NCI-H345 (cell line): ENCODE data around the gene REEP6.
"Not testable (repeated sequence)": the region's sequence is repeated elsewhere in the genome, so short reads cannot be mapped to it uniquely, and the experiment has no call there.

Experiments
- DNase-seq: peaks from one replicate; lab custom pipeline; 2025; lab: John Stamatoyannopoulos, UW

The REEP6 gene

GRCh38 chr19:1524287-1524971 is 33.4 kb downstream of the REEP6 start:
- no peak for DNase-seq

- no peak for DNase-seq
These were observed 34.0 kb downstream of the REEP6 start for GRCh38 chr19:1524972-1525325.

GRCh38 chr19:1525343-1525742 is 34.4 kb downstream of the REEP6 start:
- no peak for DNase-seq

- DNase-seq: no peak
These were observed 35.2 kb downstream of the REEP6 start for GRCh38 chr19:1526066-1526778.

DNA sequence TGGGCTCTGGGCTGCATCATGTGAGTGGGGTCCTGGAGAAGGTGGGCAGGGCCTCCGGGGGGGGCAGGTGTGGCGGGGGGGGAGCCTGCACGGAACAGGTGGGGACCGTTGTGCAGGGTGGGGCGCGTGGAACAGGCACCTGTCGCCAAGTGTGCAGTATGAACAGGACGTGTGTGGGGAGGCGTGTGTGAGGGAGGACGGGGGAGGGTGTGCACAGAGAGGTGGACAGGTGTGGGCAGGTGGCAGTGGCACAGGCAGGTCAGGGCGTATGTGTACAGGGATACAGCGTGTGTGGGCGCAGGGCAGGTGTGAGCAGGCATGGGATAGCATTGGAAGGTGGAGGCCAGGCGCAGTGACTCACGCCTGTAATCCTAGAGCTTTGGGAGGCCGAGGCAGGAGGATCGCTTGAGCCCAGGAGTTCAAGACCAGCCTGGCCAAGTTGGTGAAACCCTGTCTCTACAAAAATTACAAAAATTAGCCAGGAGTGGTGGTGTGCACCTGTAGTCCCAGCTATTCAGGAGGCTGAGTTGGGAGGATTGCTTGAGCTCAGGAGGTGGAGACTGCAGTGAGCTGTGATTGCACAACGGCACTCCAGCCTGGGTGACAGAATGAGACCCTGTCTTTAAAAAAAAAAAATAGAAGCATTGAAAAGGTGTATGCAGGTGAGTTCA is 36.1 kb downstream of the REEP6 start:
- DNase-seq: no peak

GRCh38 chr19:1527650-1528309 is 36.8 kb downstream of the REEP6 start:
- DNase-seq: no peak

DNA sequence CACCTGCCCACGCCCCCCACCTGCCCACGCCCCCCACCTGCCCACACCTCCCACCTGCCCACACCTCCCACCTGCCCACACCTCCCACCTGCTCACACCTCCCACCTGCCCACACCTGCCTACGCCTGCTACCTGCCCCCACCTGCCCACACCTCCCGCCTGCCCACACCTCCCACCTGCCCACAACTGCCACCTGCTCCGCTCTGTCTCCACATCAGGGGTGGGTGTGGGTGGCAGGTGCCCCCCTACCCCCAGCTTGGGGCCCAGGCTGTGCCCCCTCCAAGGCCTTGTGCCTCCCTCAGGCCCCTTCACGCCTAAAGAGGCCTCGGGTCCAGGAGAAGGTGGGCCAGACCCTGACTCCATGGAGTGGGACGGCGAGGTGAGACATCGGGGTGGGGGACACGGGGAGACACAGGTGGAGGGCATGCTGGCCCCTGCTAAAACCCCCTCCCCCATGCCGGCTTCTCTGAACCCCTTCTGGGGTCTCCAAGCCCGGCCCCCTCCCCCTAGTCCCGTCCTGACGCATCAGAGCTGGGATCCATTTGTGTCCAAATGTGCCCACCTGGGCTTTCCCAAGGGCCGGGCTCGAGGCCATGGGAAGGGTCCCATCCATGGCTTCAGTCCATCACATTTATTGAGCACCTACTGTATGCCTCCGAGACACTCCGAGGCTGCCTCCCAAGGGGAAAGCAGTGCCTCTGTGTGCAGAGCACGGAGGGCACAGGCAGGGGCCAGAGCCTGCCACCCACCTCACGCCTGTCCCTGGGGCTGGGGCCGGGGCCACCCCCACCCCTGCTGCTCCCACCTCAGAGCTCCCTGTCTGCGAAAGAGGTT is 37.8 kb downstream of the REEP6 start:
- DNase-seq: no peak

GRCh38 chr19:1529430-1529816 is 38.4 kb downstream of the REEP6 start:
- DNase-seq: no peak

DNA sequence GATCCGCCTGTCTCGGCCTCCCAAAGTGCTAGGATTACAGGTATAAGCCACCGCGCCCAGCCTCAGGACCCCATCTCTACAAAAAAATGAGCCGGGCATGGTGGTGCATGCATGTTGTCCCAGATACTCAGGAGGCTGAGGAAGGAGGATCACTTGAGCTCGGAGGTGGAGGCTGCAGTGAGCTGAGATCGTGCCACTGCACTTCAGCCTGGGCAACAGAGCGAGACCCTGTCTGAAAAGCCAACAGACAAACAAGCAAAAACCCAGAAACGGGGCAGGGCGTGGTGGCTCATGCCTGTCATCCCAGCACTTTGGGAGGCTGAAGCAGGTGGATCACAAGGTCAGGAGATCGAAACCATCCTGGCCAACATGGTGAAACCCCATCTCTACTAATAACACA is 39.9 kb downstream of the REEP6 start:
- DNase-seq: not testable (repeated sequence)

- DNase-seq: no peak
These were observed 40.6 kb downstream of the REEP6 start for GRCh38 chr19:1531587-1531986.

DNA sequence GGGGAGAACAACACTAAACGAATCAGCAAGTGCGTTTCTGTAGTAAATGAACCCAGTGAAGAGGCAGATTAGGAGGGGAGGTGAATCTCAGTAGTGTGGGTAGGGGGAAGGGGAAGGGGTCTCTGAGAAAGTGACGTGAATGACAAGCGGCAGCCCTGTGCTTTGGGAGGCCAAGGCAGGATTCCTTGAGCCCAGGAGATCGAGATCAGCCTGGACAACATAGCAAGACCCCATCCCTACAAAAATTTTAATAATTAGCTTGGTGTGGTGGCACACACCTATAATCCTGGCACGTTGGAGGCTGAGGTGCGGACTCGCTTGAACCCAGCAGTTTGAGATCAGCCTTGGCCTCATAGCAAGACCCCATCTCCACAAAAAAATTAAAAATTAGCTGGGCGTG is 41.0 kb downstream of the REEP6 start:
- no peak for DNase-seq

GRCh38 chr19:1533510-1534150 is 42.6 kb downstream of the REEP6 start:
- DNase-seq: no peak

DNA sequence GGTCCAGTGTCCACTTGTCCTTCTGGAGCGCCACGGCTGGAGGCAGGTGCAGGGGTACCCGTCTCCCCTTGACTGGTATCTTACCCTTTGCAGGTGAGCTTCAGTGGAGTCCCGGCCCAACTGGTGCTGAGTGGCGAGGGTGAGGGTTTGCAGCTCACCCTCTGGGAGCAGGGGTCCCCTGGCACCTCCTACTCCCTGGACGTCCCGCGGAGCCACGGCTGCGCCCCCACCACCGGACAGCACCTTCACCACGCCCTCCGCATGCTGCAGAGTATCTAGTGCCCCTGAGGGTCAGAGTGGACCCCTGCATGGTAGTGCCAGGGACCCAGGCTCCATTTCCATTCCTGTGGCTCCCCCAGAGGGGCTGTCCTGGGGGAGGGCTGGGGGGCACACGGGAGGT is 44.0 kb downstream of the REEP6 start:
- DNase-seq: no peak

DNA sequence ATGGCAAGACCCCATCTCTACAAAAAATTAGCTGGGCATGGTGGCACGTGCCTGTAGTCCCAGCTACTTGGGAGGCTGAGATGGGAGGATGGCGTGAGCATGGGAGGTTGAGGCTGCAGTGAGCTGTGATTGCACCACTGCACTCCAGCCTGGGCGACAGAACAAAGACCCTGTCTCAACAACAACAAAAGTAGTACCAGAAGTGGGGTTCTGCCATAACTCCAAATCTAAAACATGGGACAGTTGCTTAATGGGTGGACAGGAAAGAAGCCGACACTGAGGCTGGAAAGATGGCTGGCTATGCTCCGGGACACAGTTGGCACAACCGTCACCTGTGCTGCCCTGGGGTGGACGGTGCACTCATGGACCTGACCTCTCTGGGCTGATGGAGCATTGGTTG is 44.7 kb downstream of the REEP6 start:
- DNase-seq: not testable (repeated sequence)

GRCh38 chr19:1538978-1539377 is 48.0 kb downstream of the REEP6 start:
- no peak for DNase-seq

DNA sequence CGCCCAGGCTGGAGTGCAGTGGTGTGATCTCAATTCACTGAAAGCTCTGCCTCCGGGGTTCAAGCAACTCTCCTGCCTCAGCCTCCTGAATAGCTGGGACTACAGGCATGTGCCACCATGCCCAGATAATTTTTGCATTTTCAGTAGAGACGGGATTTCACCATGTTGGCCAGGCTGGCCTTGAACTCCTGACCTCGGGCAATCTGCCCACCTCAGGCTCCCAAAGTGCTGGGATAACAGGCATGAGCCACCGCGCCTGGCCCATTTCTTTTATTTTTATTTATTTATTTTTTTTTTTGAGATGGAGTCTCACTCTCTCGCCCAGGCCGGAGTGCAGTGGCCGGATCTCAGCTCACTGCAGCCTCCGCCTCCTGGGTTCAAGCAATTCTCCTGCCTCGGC is 48.8 kb downstream of the REEP6 start:
- not testable (repeated sequence) for DNase-seq

DNA sequence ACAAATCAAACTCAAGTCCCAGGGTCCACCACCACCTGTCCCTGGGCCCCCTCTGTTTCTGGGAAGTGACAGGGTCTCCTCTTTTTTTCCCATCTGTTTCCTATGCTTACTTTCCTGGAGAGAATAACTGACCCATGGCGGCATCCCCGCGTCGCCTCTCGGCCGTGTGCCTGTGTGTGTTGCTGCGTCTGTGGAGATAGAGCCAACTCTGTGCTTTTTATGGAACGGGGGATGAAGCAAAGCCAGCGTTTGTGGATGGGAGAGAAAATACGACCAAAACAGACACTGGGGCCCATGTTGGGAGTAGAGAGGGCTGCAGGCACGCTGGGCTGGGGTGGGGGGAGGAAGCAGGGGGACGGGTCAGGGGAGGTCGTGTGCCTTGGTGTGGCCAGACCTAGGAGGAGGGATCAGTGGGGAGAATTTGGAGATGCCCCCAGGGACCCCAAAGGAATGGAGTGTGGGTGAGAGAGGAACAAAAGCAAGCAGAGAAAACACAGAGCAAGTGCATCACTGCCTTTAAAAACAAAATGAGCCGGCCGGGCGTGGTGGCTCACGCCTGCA is 49.5 kb downstream of the REEP6 start:
- DNase-seq: no peak
